ENCODE measurements around the gene FMNL3. TPM values are rescaled to one million over a fixed set of nuclear protein-coding genes. Genes with fewer than 3 reads are reported as not detected.

Gene FMNL3
- polyA plus RNA-seq, 1 experiment, result 15.8 TPM

DNA sequence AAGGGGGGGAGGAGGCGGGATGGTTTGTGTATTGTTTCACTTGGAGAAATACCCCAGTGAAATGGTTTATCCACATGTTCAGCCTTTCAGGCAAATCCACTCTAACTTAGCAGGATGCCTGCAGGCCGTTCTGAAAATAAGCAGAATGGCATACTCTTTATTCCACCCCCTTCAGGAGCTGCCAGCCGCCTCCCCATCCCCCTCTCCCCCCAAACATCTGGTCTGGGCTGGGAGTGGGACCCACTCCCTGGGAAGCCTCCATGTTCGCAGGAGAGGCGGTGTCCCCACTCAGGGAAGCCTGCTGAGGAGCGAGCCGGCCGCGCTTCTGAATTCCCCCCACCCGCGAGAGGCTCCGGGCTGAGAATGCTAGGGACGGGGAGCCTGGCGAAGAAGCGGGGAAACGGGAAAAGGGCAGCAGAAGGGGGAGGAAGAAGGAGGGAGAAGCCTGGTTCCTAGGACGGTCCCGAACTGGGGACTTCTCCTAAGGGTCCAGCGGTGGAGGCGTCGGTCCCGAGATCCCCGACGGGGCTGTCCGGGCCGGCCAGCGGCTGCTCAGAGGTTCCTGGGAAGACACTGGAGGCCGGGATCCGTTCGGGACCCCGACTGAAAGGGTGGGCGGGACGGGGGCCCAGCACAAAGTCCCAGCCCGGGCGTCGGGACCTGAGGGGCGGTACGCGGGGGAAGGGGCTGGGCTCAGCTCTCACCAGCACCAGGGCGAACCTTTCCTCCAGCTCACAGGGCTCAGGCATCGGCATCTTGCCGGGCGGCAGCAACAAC lies 666 bp downstream of the FMNL3 start:
- H3K27me3 ChIP-seq (ENCODE audit: control insufficient read depth, insufficient read depth, low read length), result peaks cover 4% of the 10 kb centered on the region
- POLR2A ChIA-PET, result interaction anchor here (1.6 to 3.1 kb wide), 4 partner anchors 33 to 59 kb away, joined by 4 to 22 read pairs (median 7); partner anchors contain the start of gene TMBIM6
- DNase-seq (ENCODE audit: low read depth, low spot score), result no peak

DNA sequence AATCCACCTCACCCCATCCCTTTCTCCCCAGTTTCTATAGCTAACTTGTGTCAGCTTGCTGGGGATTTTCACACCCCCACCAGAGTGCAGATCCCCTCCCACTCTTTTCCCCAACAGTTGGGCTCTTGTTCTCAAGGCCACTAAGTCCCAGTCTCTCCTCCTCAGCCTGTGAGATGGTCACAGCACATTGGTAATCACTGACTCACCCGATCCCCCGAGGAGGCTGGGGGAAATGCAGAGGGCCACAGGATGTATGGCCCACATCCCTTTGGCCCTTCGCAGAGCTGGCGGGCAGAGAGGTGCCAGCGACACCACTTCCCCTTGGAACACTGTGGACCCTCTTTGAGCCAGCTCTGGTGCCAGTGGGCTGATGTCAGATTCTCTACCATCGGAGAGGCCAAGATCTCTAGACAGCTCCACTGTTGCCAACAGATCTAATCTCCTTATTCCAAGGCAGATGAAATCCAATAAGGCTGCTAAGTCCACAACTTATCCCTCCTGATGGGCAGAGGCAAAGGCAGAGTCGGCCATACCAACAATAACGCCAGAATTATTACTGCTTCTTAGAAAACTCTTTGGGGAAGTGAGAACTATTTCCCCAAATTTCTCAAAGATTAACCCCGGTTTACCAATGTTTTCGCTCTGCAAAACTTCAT lies 1.6 kb downstream of the FMNL3 start:
- no peaks in the 10 kb centered on the region; the same call in 1 of the 2 replicates for H3K9me3 ChIP-seq (ENCODE audit: control insufficient read depth, insufficient read depth, low read length)
- peak overlapping the region; percentile 80 for H3K27ac ChIP-seq (ENCODE audit: low read depth, low read length)
- CTCF ChIA-PET, result interaction anchor here (0.6 to 9.0 kb wide), 5 partner anchors 36 to 68 kb away, joined by 3 to 64 read pairs (median 17); partner anchors contain the start of gene TMBIM6
- peak overlapping the region; percentile 87 for H3K4me3 ChIP-seq (ENCODE audit: low read depth, low read length)
- POLR2A ChIA-PET, result interaction anchor here (0.8 to 3.1 kb wide), 5 partner anchors 32 to 68 kb away, joined by 3 to 22 read pairs (median 6); partner anchors contain the start of gene TMBIM6
- DNase-seq (ENCODE audit: low read depth, low spot score), result no peak
- TF ChIP-seq, protein P1, sequence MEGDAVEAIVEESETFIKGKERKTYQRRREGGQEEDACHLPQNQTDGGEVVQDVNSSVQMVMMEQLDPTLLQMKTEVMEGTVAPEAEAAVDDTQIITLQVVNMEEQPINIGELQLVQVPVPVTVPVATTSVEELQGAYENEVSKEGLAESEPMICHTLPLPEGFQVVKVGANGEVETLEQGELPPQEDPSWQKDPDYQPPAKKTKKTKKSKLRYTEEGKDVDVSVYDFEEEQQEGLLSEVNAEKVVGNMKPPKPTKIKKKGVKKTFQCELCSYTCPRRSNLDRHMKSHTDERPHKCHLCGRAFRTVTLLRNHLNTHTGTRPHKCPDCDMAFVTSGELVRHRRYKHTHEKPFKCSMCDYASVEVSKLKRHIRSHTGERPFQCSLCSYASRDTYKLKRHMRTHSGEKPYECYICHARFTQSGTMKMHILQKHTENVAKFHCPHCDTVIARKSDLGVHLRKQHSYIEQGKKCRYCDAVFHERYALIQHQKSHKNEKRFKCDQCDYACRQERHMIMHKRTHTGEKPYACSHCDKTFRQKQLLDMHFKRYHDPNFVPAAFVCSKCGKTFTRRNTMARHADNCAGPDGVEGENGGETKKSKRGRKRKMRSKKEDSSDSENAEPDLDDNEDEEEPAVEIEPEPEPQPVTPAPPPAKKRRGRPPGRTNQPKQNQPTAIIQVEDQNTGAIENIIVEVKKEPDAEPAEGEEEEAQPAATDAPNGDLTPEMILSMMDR (IDR thresholded peaks at IDR 0.05; ENCODE audit: low read depth, low read length), result no peak
- peaks cover 4% of the 10 kb centered on the region for H3K27me3 ChIP-seq (ENCODE audit: control insufficient read depth, insufficient read depth, low read length)

More for the DNA sequence above, 666 bp downstream of the FMNL3 start:
- TF ChIP-seq, protein P1 (IDR thresholded peaks at IDR 0.05; ENCODE audit: low read depth, low read length), result no peak; the same call in 1 of the 2 replicates
- H3K9me3 ChIP-seq (ENCODE audit: control insufficient read depth, insufficient read depth, low read length), result no peaks in the 10 kb centered on the region; the same call in 1 of the 2 replicates
- peak overlapping the region; percentile 87 for H3K4me3 ChIP-seq (ENCODE audit: low read depth, low read length)
- CTCF ChIA-PET, result interaction anchor here (0.7 to 9.0 kb wide), 3 partner anchors 32 to 69 kb away, joined by 3 to 64 read pairs (median 17); no protein-coding TSS in a partner anchor
- peak overlapping the region; percentile 80 for H3K27ac ChIP-seq (ENCODE audit: low read depth, low read length)

DNA sequence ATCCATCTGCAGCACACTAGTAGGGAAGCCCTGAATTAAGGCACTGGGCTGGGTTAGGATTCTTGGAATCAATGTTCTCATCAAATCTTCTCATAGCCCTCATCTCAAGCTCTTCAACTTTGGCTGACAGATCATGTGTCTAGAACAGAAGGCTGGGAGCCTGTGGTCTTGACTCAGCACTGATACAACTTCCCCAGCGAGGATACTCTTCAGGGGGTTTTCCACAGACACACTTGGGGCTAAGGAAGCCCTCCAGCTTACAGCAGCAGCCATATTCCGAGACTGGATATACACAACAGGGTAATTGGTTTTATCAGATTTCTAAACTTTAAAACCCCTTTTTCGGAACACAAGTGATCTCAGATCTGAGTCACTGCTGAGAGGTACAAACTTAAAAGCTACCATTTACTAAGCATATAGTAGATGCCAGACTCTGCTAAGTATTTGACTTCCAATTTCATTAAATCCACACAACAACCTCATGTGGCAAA lies 3.5 kb downstream of the FMNL3 start:
- Histone ChIP-seq H3K4me3 (ENCODE audit: low read depth, low read length) (no peak overlapping the region), H3K27me3 (ENCODE audit: control insufficient read depth, insufficient read depth, low read length) (no peaks in the 10 kb centered on the region), H3K9me3 (ENCODE audit: control insufficient read depth, insufficient read depth, low read length) (no peaks in the 10 kb centered on the region; the same call in 1 of the 2 replicates), H3K27ac (ENCODE audit: low read depth, low read length) (peak overlapping the region; percentile 66)
- ChIA-PET POLR2A (interaction anchor here (1.2 to 1.7 kb wide), 3 partner anchors 30 to 125 kb away, joined by 3 to 8 read pairs (median 4); partner anchors contain the start of gene NCKAP5L), CTCF (interaction anchor here (1.2 to 9.0 kb wide), 4 partner anchors 30 to 75 kb away, joined by 3 to 64 read pairs (median 14); partner anchors contain the start of gene TMBIM6)
- TF ChIP-seq, protein P1 (IDR thresholded peaks at IDR 0.05; ENCODE audit: low read depth, low read length), result no peak
- DNase-seq (ENCODE audit: low read depth, low spot score), result peak; percentile 50

GRCh38 chr12:49702676-49703215 lies 4.5 kb downstream of the FMNL3 start:
- ChIA-PET POLR2A (interaction anchor here (1.2 to 1.7 kb wide), 3 partner anchors 29 to 126 kb away, joined by 3 to 8 read pairs (median 4); partner anchors contain the start of gene NCKAP5L), CTCF (interaction anchor here (1.2 to 9.0 kb wide), 4 partner anchors 29 to 74 kb away, joined by 3 to 64 read pairs (median 14); partner anchors contain the start of gene TMBIM6)
- no peak for DNase-seq (ENCODE audit: low read depth, low spot score)

More at GRCh38 chr12:49702676-49703215, 4.5 kb downstream of the FMNL3 start:
- TF ChIP-seq, protein P1 (IDR thresholded peaks at IDR 0.05; ENCODE audit: low read depth, low read length), result no peak
- Histone ChIP-seq H3K9me3 (ENCODE audit: control insufficient read depth, insufficient read depth, low read length) (no peaks in the 10 kb centered on the region; the same call in 1 of the 2 replicates), H3K27ac (ENCODE audit: low read depth, low read length) (peak overlapping the region; percentile 33), H3K27me3 (ENCODE audit: control insufficient read depth, insufficient read depth, low read length) (no peaks in the 10 kb centered on the region), H3K4me3 (ENCODE audit: low read depth, low read length) (no peak overlapping the region)

All from AG04450 (cell line).